Brain pericyte (primary cell): ENCODE measurements around the gene FAAP20.
A peak's percentile ranks its signal among the peaks of the same experiment; 100 is the strongest.

ENCODE experiments used
- DNase-seq: peaks from one replicate; pipeline ENCODE4 v3.0.0-alpha.2; 2012; ENCODE audit warnings: low read depth, low spot score

Gene FAAP20

DNA sequence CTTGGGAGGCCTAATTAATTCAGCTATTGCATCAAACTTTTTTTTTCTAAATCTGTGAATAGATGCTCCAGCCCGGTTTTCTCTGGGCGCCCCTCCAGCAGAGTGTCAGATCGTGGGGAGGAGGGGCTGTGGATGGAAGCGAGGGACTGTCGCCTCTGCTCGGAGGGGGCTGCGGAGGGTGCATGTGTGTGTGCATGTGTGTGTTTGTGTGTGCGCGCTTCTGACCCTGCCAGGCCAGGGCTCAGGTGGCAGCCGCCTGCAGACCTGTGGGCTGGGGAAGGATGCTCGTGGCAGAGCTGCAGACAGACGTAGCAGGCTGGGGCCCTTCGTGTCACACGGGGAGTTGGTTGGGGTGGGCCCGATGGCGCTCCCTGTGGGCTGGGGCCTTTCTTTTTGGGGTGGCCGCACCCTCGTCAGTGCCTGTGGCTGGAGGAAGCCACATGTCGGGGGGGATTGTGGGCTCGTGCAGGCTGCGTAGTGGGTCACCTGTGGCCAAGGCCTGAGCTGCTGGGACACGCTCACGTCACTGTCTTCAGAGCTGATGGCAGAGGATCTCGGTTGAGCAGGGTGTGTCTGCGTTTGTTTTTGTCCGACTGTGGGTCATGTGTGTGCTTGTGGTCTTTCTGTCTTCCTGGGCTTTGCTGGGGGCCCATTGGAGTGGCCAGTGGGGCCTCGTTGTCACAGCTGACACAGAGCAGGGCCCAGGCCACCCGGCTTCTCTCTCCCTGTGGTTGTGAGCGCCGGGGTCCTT is 36.4 kb upstream of the FAAP20 start:
- DNase-seq = no peak

DNA sequence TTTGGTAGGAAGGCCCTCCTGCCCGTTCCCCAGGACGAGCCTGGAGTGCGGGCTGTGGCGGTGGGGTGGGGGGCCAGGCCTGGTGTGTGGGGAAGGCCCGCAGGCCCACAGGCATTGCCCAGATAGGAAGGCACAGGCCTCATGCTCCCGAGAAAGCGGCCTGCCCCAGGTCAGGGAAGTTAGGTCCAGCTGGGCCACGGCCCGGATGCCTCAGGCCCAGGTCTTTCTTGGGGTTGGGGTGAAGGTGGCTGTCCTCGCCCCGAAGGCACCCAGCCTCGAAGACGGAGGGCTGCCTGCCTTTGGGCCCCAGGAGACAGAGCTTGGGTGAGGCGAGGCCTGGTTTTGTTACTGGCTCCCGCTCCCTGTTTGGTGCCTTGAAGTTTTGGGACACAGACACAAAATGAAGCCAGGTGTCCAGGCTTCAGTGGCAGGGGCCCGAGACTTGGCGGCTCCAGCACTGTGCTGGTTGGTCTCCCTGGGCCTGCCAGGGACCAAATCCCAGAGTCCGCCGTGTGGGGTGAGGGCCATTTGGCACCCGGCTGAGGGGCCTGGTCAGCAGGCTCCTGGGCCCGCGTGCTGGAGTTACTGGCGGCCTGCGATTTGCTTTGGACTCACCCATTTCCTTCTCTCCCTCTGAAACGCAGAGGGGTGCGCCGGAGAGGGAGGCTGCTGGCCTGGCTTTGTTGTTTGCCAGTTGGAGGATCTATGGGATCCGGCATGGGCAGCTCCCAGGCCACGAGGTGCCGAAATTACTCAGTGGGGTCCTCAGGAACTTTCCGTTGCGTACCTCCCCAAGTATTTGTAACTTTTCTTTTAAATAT is 35.5 kb upstream of the FAAP20 start:
- no peak for DNase-seq

DNA sequence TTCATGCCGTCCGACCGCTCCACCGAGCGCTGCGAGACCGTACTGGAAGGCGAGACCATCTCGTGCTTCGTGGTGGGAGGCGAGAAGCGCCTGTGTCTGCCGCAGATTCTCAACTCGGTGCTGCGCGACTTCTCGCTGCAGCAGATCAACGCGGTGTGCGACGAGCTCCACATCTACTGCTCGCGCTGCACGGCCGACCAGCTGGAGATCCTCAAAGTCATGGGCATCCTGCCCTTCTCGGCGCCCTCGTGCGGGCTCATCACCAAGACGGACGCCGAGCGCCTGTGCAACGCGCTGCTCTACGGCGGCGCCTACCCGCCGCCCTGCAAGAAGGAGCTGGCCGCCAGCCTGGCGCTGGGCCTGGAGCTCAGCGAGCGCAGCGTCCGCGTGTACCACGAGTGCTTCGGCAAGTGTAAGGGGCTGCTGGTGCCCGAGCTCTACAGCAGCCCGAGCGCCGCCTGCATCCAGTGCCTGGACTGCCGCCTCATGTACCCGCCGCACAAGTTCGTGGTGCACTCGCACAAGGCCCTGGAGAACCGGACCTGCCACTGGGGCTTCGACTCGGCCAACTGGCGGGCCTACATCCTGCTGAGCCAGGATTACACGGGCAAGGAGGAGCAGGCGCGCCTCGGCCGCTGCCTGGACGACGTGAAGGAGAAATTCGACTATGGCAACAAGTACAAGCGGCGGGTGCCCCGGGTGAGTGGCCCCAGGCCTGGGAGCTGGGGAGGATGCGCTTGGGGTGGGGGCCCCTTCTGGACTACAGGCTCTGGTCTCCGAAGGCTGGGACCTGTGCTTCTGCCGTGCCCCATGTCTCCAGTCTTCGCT is 34.7 kb upstream of the FAAP20 start:
- no peak for DNase-seq

DNA sequence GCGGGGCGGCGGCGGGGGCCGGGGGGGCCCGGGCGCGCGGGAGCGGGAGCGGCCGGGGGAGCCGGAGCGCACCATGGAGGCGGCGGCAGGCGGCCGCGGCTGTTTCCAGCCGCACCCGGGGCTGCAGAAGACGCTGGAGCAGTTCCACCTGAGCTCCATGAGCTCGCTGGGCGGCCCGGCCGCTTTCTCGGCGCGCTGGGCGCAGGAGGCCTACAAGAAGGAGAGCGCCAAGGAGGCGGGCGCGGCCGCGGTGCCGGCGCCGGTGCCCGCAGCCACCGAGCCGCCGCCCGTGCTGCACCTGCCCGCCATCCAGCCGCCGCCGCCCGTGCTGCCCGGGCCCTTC is 34.1 kb upstream of the FAAP20 start:
- DNase-seq = no peak

DNA sequence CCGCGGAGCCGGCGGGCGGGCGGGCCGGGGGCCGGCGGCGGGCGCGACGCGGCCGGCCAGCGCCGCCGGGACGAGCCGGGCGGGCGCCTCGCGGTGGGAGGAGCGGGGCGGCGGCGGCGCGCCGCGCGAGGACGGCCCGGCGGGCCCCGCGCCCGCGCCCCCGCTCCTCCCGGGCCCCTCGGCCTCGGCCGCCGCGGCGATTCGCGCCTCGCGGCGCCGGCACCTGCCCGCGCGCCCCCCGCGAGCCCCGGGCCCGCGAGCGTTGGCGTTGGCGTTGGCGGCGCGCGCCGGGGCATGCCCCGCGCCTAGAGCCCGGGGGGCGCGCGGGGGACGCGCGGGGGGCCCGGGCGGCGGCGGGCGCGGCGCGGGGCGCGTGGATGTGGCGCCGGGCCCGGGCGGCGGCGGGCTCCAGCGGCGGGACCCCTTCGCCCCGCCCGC is 33.6 kb upstream of the FAAP20 start, which contains the start of gene SKI:
Gene SKI, plus strand, starts transcription at position 163 of the 438 bp plus-strand sequence. CDS start 448 bp downstream, outside the sequence.
- no peak for DNase-seq

DNA sequence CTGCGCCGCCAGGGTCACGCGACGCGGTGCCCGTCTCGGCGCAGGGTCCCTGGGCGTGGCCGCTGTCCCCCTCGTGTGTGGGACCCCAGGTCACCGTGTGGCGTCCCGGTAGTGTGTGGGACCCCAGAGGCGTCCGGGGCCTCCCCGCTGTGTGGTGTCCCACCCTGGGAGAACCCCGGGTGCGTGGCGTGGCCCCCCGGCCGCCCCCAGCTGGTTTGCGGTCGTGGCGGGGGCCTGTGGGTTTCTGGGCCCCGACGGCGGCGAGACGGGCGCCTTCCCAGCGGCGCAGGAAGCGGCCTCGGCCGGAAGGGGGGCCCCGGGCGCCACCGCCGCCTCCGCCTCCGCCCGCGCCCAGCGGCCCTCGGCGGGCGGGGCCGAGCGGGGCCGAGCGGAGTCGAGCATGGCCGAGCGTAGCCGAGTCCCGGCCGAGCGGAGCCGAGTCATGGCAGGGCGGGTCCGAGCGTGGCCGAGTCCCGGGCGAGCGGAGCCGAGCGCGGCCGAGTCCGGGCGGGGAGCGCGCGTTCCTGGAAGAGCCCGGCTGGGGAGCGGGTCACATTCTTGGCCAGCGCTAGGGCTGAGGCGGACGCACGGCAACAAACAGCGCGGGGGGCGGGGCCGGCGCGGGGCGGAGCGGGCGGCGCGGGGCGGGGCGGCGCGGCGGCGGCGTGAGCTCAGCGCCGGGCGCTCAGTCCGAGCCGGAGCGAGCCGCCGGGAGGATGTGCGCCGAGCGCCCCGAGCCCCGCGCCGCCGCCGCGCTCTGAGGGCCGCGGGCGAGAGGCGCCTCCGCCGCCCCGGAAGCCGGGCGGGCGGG is 33.0 kb upstream of the FAAP20 start:
- peak; percentile 89 for DNase-seq

DNA sequence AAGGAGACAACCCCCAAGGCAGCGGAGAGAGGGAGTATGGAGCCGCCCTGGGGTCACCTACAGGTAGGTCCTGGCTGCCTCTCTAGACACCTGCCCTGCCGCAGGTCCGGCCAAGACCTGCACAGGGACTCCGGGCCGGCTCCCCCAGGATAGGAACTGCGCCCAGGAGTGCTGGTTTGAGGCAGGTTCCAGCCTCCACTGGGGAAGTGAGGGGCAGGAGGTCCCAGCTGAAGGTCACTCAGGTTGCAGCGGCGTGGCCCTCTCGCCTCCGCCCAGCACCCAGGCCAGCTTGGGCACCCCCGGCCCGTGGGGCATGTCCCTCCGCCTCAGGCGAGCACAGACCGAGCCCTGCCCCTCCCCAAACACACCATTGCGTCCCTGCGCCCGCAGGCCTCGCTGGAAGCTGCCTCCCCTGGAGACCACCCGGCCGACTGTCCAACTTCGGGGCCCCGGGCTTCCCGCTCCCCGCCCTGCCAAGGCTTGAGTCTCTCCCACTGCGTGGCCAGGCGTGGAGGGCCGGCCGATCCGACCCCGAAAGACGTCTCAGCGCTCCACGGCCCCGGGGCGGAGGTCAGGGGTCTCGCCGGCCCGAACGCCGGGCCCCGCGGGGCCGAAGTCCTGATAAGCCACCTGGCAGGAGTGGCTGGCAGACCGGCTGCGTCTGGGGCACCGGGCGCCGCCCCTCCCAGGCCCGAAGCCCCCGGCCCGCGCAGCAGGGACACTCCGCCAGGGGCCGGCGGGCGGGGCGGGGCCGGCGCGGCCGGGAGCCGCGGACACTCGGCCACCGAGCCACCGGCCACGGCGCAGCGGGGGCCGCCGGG is 32.2 kb upstream of the FAAP20 start:
- DNase-seq = no peak

DNA sequence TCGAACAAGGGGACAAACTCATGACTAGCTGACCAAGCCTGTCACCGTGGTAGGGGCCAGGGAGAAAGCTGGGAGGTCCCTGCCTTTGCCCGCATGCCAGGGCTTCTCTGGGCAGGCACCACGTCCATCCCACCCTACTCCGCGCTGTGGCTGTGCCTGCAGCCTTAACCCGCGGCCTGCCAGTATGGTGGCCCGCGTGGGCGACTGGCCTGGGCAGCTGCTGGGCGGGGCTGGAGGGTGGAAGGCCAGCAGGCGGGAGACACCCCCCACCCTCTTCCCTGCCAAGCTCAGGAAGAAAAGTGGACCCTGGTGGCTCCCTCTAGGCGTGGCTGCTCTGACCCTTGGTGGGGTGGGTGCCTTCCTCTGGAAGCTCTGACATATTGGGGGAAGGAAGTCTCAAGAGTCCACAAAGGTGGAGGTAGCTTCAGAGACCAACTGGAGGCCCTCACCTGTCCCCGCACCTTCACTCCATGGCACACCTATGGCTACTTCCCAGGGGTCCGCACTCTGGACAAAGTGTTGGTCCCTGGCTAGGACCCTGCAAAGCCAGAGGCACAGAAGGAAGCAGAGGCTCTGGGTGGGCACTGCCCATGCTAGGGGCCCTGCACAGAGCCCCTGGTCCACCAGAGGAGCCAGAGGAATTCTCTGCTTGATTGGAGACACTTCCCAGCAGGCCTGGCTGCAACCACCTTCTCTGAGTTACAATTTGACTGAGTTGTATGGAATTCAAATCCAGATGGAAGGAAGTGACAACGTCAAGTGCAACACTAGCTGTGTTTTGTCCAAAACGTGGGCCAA is 30.3 kb upstream of the FAAP20 start:
- no peak for DNase-seq

DNA sequence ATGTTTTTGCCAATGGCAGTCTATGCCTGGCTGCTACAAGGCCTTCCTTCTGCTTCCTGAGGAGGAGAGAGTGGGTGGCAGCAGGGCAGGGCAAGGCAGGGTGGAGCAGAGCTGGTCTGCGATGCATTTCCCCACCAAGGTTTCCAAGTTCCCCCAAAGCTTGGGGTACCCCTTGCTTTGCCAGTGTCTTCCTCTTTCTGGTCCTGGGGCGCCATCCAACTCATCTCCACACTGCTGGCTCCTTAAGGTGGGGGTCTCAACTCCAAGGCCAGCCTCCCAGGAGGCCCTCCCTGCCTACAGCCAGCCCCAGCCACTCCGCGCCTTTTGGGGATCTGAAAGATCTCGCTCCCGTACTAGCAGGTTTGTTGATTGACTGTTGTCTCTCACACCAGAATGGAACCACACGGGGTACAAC is 29.6 kb upstream of the FAAP20 start:
- DNase-seq = no peak

DNA sequence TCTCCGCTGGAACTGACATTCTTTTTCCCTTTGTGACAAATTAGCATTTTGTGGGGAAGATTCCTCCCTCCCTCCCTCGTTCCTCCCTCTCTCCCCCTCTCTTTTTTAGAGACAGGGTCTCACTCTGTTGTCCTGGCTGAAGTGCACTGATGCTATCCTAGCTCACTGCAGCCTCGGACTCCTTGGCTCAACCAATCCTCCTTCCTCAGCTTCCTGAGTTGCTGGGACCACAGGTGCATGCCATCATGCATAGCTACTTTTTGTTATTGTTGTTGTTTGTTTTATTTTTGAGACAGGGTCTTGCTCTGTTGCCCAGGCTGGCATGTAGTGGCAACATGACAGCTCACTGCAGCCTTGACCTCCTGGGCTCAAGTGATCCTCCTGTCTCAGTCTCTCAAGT is 26.7 kb upstream of the FAAP20 start:
- no peak for DNase-seq

DNA sequence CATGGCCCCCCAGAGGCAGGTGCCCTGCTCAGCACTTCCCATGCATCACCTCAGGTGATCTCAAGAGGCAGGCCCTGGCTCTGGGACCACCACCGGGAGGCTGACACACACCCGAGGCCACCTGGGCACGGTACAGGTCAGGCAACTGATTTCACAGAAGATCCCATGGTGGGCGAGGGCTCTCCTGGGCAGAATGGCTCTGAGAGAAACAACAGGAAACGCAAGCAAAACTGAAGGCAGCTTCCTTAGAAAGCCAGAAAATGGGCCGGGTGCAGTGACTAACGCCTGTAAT is 22.1 kb upstream of the FAAP20 start:
- no peak for DNase-seq

DNA sequence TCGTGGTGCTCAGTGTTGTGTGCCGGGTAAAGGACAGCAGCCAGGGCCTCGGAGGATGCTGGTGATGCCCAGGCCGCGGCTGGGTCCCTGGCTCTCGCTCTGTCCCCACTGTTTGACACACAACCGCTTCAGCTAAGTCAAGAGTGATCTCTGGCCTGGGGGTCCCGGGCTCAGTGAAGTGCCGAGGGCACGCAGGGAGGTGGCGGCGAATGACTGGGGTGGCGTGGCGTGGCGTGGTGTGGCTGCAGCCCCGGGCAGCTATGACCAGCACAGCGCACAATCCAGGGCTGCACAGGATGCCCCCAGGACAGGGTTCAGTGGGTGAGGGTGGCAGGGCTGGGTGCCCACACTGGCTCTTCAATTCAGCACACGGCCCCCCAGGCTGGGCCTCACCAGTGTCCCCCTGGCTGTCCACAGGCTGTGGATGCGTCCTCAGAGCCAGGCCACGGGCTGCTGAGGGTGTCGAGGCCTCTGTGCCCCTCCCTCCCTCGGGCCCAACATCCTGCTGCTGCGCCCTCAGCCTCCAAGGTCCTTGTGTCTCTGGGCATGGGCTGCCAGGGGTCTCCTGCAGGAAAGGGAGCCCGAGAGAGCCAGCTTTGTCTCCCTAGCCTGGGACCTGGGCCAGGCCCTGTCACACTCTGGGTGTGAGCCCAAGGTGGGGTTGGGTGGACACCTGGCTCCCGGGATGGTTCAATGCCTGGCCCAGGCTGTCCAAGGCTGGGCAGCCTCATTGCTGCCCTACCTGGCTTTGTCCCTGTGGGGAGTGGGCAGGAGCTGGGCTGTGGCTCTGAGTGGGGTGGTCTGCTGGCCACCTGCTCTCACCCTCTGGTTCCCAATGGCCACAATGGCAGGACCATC is 21.6 kb upstream of the FAAP20 start:
- no peak for DNase-seq

DNA sequence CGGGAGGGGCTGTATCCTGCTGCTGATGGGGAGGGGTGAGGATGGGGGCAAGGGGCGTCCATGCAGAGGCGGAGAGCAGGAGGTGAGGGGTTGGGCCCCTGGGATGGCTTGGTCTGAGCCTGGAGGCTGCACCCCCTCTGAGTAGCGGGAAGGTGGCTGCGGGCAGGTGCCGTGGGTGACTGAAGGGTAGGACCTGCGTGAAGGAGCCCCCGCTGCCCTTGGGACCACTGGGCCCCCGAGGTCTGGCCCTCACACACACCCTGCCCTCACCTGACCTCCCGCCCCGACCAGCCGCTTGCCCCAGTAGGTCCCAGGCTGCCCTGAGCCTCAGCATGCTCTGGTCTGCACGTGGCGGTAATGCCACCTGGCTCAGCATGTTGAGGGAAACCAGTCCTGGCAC is 20.8 kb upstream of the FAAP20 start:
- no peak for DNase-seq

DNA sequence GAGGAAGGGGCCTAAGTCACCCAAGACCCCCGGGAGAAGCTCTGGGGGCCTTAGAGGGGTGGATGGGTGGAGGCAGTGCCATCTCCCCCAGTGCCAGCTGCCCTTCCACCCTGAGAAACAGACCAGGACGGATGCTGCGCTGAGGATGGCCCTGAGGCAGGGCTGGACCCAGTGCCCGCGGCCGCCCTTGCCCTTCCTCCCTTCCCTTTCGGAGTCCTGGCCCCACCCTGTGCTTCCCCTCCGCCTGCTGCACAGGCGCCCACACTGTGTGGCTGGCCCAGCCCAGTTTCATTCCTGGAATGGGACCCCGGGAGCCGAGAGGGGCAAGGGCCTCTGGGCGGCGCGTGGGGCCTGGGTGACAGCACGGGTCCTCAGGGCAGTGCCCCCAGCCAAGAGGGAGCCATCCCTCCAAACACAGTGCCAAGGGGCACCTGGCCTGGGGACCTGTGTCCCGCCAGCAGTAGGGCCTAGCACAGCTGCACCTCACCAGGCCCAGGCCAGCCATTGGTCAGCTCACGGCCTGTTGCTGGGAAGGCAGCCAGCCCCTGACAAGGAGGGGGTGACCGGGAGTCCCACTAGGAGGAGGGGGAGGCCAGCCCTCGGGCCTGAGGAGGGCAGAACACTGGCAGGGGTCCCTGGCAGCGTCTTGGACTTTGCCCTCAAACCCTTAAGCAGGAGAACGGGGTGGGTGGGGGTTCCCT is 20.1 kb upstream of the FAAP20 start:
- DNase-seq = no peak

DNA sequence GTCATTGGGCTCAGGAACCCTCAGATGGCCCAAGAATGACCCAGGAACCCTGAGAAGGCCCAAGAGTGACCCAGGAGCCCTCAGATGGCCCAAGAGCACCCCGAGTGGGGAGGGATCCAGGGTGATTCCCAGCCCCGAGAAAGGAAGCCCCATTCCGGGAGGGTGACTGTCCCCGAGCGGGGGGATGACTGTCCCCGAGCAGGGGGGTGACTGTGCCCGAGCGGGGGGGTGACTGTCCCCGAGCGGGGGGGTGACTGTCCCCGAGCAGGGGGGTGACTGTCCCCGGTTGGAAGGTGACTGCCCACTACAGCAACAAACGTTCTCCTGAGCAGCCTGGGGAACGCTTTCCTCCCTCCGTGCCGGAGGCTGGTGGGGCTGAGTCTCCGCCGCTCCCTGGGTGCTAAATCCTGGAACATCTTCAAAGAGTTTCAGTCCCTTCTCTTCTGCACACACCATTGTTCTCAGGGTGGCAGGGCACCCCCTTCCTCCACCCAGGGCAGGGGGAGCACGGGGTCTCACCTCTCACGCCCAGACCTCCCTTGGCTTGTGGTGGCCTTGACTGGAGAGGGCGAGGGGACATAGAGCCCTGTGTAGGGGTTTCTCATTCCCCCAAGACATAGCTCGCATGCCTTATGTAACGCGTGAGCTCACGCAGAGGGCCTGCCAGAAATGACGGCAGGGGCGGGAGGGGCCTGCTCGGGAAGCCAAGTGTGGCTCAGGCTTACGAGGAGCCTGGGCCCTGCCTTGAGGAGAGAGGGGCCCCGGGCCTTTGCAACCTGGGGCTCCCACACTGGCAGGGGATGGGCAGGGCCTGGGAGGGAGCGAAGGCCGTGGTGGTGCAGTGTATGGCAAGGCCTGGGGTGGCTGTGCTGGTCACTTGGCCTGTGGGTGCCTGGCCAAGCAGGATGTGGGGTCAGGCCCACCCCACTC is 19.3 kb upstream of the FAAP20 start:
- DNase-seq = no peak

DNA sequence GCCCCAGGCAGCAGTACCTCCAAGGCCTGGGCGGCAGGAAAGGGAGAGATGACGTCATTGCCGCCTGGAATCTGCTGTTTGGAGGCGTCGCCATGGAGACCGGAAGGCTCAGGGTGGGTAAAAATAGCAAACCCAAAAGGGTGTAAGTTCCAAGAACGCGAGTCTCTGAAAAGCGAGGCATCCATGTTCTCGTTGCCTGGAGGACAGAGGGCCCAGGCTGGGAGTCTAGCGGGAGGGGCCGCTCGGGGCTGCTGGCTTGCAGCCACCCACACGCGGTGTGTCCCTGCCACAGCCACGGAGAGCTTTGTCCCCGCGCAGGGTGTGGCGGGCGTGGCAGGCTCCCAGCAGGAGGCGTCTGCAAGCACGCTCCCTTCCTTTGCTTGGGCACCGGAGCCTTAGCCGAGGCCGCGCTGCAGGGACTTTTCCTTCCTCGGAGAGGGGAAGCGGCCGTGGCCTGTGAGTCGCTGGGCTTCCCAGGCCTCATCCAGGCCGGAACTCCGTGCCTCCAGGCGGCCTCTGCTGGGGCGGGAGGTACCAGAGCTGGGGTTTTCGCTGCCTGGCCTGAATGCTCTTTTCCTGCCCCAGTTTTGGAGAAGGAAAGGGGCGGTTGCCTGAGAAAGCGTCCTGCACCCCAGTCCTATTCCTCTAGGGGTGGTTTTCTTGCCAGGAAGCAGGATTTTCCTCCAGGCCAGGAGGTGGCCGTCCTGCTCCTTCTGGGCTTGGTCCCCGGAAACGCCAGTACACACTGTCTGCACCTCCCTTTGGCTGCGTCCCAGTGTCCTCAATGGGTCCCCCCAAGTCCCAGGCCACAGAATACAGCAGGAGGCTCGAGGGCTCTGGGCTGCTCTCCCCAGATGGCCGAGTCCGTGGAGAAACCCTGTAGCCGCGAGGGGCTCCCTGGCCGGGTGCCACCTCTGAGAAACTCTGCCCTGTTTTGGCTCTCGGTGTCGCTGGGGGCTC is 18.2 kb upstream of the FAAP20 start:
- peak; percentile 92 for DNase-seq
